HepG2 (cell line): ENCODE data around the gene KDM2B. TPM values are rescaled to one million over a fixed set of nuclear protein-coding genes. Genes with fewer than 3 reads are reported as not detected.
A peak's percentile ranks its signal among the peaks of the same experiment; 100 is the strongest.

Experiments
- ARHGAP35 ChIP-seq: sonication (generic); formaldehyde crosslinking; IDR thresholded peaks from 2 replicates; pipeline ENCODE4 v1.9.0; 2022; ENCODE audit warnings: mild to moderate bottlenecking, inconsistent platforms, moderate library complexity, missing genetic modification reagents, borderline replicate concordance
- EZH2 ChIP-seq: conservative IDR thresholded peaks from 2 replicates; pipeline ENCODE4 v1.6.1; 2012; ENCODE audit warnings: mild to moderate bottlenecking, low read depth, low read length, moderate library complexity
- FOXO1 ChIP-seq: sonication (generic); formaldehyde crosslinking; IDR thresholded peaks from 2 replicates; pipeline ENCODE4 v1.4.0; 2020; ENCODE audit warnings: missing genetic modification reagents
- KLF11 ChIP-seq: IDR thresholded peaks from 2 replicates; pipeline ENCODE4 v1.6.1; 2016; ENCODE audit warnings: missing compliant biosample characterization
- PRMT3 ChIP-seq: sonication (generic); formaldehyde crosslinking; IDR thresholded peaks from 2 replicates; pipeline ENCODE4 v1.8.1; 2022; ENCODE audit warnings: low read depth, mild to moderate bottlenecking, moderate library complexity, missing genetic modification reagents, borderline replicate concordance
- TMF1 ChIP-seq: sonication (generic); formaldehyde crosslinking; IDR thresholded peaks from 2 replicates; pipeline ENCODE4 v1.8.1; 2022; ENCODE audit warnings: low read depth, missing genetic modification reagents
- TP53 ChIP-seq: sonication (generic); formaldehyde crosslinking; conservative IDR thresholded peaks from 2 replicates; pipeline ENCODE4 v1.4.0; 2020; ENCODE audit warnings: missing genetic modification reagents
- ZEB1 ChIP-seq: IDR thresholded peaks from 2 replicates; pipeline ENCODE4 v1.6.1; 2012; ENCODE audit warnings: mild to moderate bottlenecking, low read depth, inconsistent platforms; ENCODE audit not compliant: insufficient replicate concordance
- ZNF30 ChIP-seq: sonication (generic); formaldehyde crosslinking; IDR thresholded peaks from 2 replicates; pipeline ENCODE4 v1.5.0; 2020; ENCODE audit warnings: mild to moderate bottlenecking, missing genetic modification reagents
- ZNF354B ChIP-seq: sonication (generic); formaldehyde crosslinking; IDR thresholded peaks from 2 replicates; pipeline ENCODE4 v1.8.0; 2022; ENCODE audit warnings: mild to moderate bottlenecking, missing genetic modification reagents
- ZNF644 ChIP-seq: IDR thresholded peaks from 2 replicates; pipeline ENCODE4 v1.6.1; 2016; ENCODE audit warnings: low read depth
- ZNF788 ChIP-seq: sonication (generic); formaldehyde crosslinking; IDR thresholded peaks from 2 replicates; pipeline ENCODE4 v1.5.0; 2020; ENCODE audit warnings: mild to moderate bottlenecking, missing genetic modification reagents, borderline replicate concordance
- polyA plus RNA-seq, 8 experiments: library from polyadenylated mRNA; depleted of rRNA in 3 of 8; stranded (reverse) in 7 of 8; unstranded in 1 of 8; fragments of >200 nt; fragmentation: Illumina TruSeq in 4 of 8; extraction: Trizol in 4 of 8; gene quantifications; 2 replicates each; pipeline versions ENCODE4 v1.2.1 to v1.2.3, GENCODE V29; 2011 to 2016; ENCODE audit warnings: low read depth in 4 of 8, missing spikeins in 1 of 8, mixed read lengths in 1 of 8; ENCODE audit not compliant: insufficient read depth in 1 of 8
- total RNA-seq, 5 experiments: library from RNA; depleted of rRNA; stranded (reverse); fragments of >200 nt; fragmentation: Illumina TruSeq; extraction: Trizol; gene quantifications; 2 replicates each; pipeline ENCODE4 v1.2.3, GENCODE V29; 2016; ENCODE audit warnings: low read depth in 1 of 5
- TF ChIP-seq, protein P1 (sequence below): sonication (generic); formaldehyde crosslinking; IDR thresholded peaks from 2 replicates; pipeline ENCODE4 v1.5.0; 2020; ENCODE audit warnings: missing genetic modification reagents, mild to moderate bottlenecking, borderline replicate concordance
- TF ChIP-seq, protein P2 (sequence below): IDR thresholded peaks from 2 replicates; pipeline ENCODE4 v1.6.1; 2016; ENCODE audit warnings: mild to moderate bottlenecking, missing biosample characterization, missing genetic modification reagents
- TF ChIP-seq, protein P3 (sequence below): sonication (generic); formaldehyde crosslinking; IDR thresholded peaks from 2 replicates; pipeline ENCODE4 v1.9.0; 2021; ENCODE audit warnings: missing genetic modification reagents, mild to moderate bottlenecking, borderline replicate concordance
- TF ChIP-seq, protein P4 (sequence below): sonication (generic); formaldehyde crosslinking; IDR thresholded peaks from 2 replicates; pipeline ENCODE4 v1.4.0; 2020; ENCODE audit warnings: mild to moderate bottlenecking, missing genetic modification reagents
- TF ChIP-seq, protein P5 (sequence below): sonication (generic); formaldehyde crosslinking; IDR thresholded peaks from 2 replicates; pipeline ENCODE4 v1.4.0; 2020; ENCODE audit warnings: missing genetic modification reagents, borderline replicate concordance
- TF ChIP-seq, protein P6 (sequence below): sonication (generic); formaldehyde crosslinking; IDR thresholded peaks from 2 replicates; pipeline ENCODE4 v1.4.0; 2020; ENCODE audit warnings: mild to moderate bottlenecking, missing genetic modification reagents
- TF ChIP-seq, protein P7 (sequence below): sonication (generic); formaldehyde crosslinking; conservative IDR thresholded peaks from 2 replicates; pipeline ENCODE4 v1.8.0; 2022; ENCODE audit warnings: mild to moderate bottlenecking, moderate library complexity, missing genetic modification reagents

Gene KDM2B
- total and polyA plus RNA-seq, 2 of the 13 experiments (the other 11 are each of a cell fraction or from before 2014, with no cell fraction given): 17.5 to 26.1 TPM

DNA sequence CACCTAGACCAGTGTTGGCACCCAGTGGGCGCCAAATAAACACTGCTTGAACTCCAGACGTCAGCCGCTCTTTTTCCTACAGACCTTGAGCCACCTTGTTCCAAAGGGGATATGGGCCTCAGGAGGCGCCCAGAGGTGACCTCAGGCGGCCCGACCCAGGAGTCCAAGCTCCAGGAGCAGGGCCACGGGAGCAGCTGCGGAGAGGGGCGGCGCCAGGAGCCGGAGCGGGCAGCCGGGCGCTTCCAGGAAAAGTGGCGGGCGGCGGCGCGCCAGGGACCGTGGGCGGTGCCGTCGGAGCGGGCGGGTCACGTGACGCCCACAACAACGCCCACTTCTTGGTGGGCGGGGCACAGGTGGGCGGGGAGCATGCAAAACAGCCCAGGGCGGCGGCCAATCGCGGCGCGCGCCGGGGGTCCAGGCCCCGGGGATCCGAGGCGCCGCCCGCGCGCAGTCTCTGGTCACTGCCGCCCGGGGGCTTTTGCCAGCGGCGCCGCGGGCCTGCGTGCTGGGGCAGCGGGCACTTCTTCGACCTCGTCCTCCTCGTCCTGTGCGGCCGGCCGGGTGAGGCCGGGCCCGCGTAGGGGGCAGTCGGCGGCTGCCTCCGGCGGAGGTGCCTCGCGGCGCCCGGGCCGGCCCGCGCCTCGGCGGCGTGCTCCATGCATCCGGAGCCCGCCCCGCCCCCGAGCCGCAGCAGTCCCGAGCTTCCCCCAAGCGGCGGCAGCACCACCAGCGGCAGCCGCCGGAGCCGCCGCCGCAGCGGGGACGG is 45.4 kb upstream of the KDM2B start, which contains the start of gene ORAI1 (continued):
- no peak for TF ChIP-seq ZEB1
- TF ChIP-seq, protein P1, sequence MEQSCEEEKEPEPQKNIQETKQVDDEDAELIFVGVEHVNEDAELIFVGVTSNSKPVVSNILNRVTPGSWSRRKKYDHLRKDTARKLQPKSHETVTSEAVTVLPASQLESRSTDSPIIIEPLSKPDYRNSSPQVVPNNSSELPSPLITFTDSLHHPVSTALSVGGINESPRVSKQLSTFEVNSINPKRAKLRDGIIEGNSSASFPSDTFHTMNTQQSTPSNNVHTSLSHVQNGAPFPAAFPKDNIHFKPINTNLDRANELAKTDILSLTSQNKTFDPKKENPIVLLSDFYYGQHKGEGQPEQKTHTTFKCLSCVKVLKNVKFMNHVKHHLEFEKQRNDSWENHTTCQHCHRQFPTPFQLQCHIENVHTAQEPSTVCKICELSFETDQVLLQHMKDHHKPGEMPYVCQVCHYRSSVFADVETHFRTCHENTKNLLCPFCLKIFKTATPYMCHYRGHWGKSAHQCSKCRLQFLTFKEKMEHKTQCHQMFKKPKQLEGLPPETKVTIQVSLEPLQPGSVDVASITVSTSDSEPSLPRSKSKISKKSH (CRISPR knock-in tag): peak; percentile 39; the same call in 1 of the 2 replicates
- peak; percentile 55 for TF ChIP-seq TMF1 (CRISPR knock-in tag)
- TF ChIP-seq, protein P2, sequence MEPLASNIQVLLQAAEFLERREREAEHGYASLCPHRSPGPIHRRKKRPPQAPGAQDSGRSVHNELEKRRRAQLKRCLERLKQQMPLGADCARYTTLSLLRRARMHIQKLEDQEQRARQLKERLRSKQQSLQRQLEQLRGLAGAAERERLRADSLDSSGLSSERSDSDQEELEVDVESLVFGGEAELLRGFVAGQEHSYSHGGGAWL (CRISPR knock-in tag): no peak; the same call in 1 of the 2 replicates
- no peak for TF ChIP-seq ZNF354B
- TF ChIP-seq TP53 (CRISPR knock-in tag): no peak
- TF ChIP-seq FOXO1 (CRISPR knock-in tag): peak; percentile 31
- no peak for TF ChIP-seq KLF11 (CRISPR knock-in tag)
- TF ChIP-seq, protein P3, sequence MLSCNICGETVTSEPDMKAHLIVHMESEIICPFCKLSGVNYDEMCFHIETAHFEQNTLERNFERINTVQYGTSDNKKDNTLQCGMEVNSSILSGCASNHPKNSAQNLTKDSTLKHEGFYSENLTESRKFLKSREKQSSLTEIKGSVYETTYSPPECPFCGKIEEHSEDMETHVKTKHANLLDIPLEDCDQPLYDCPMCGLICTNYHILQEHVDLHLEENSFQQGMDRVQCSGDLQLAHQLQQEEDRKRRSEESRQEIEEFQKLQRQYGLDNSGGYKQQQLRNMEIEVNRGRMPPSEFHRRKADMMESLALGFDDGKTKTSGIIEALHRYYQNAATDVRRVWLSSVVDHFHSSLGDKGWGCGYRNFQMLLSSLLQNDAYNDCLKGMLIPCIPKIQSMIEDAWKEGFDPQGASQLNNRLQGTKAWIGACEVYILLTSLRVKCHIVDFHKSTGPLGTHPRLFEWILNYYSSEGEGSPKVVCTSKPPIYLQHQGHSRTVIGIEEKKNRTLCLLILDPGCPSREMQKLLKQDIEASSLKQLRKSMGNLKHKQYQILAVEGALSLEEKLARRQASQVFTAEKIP: no peak
- TF ChIP-seq, protein P4, sequence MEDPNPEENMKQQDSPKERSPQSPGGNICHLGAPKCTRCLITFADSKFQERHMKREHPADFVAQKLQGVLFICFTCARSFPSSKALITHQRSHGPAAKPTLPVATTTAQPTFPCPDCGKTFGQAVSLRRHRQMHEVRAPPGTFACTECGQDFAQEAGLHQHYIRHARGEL: no peak
- TF ChIP-seq PRMT3 (CRISPR knock-in tag): peak; percentile 57; the same call in 1 of the 2 replicates
- no peak for TF ChIP-seq ZNF788
- TF ChIP-seq ZNF30: no peak
- TF ChIP-seq, protein P5, sequence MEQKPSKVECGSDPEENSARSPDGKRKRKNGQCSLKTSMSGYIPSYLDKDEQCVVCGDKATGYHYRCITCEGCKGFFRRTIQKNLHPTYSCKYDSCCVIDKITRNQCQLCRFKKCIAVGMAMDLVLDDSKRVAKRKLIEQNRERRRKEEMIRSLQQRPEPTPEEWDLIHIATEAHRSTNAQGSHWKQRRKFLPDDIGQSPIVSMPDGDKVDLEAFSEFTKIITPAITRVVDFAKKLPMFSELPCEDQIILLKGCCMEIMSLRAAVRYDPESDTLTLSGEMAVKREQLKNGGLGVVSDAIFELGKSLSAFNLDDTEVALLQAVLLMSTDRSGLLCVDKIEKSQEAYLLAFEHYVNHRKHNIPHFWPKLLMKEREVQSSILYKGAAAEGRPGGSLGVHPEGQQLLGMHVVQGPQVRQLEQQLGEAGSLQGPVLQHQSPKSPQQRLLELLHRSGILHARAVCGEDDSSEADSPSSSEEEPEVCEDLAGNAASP (CRISPR knock-in tag): peak; percentile 98
- no peak for TF ChIP-seq EZH2
- TF ChIP-seq, protein P6, sequence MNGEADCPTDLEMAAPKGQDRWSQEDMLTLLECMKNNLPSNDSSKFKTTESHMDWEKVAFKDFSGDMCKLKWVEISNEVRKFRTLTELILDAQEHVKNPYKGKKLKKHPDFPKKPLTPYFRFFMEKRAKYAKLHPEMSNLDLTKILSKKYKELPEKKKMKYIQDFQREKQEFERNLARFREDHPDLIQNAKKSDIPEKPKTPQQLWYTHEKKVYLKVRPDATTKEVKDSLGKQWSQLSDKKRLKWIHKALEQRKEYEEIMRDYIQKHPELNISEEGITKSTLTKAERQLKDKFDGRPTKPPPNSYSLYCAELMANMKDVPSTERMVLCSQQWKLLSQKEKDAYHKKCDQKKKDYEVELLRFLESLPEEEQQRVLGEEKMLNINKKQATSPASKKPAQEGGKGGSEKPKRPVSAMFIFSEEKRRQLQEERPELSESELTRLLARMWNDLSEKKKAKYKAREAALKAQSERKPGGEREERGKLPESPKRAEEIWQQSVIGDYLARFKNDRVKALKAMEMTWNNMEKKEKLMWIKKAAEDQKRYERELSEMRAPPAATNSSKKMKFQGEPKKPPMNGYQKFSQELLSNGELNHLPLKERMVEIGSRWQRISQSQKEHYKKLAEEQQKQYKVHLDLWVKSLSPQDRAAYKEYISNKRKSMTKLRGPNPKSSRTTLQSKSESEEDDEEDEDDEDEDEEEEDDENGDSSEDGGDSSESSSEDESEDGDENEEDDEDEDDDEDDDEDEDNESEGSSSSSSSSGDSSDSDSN (CRISPR knock-in tag): peak; percentile 85
- no peak for TF ChIP-seq ZNF644 (CRISPR knock-in tag)
- TF ChIP-seq, protein P7, sequence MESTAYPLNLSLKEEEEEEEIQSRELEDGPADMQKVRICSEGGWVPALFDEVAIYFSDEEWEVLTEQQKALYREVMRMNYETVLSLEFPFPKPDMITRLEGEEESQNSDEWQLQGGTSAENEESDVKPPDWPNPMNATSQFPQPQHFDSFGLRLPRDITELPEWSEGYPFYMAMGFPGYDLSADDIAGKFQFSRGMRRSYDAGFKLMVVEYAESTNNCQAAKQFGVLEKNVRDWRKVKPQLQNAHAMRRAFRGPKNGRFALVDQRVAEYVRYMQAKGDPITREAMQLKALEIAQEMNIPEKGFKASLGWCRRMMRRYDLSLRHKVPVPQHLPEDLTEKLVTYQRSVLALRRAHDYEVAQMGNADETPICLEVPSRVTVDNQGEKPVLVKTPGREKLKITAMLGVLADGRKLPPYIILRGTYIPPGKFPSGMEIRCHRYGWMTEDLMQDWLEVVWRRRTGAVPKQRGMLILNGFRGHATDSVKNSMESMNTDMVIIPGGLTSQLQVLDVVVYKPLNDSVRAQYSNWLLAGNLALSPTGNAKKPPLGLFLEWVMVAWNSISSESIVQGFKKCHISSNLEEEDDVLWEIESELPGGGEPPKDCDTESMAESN (CRISPR knock-in tag): 0 out of 2 replicates have a peak, but pooled peaks have one; percentile 42
- TF ChIP-seq ARHGAP35: no peak
